Endothelial cell of umbilical vein (primary cell): ENCODE measurements around the gene LYRM9.

Source experiments
- CTCF ChIP-seq, 2 donors: IDR thresholded peaks; 1 replicate in 1 of 2; 2 replicates in 1 of 2; pipeline ENCODE4 v1.5.1; 2011; ENCODE audit warnings: low read length in 2 of 2, mild to moderate bottlenecking in 2 of 2, moderate library complexity in 2 of 2, control low read depth in 1 of 2, inconsistent platforms in 1 of 2, low read depth in 1 of 2; ENCODE audit not compliant: insufficient read depth in 1 of 2; ENCODE audit errors: extremely low read depth in 1 of 2
- FOS ChIP-seq: IDR thresholded peaks from 2 replicates; pipeline ENCODE4 v1.6.1; 2011; ENCODE audit warnings: mild to moderate bottlenecking, low read length, moderate library complexity, borderline replicate concordance; ENCODE audit not compliant: insufficient read depth
- GATA2 ChIP-seq: IDR thresholded peaks from 2 replicates; pipeline ENCODE4 v1.7.0; 2011; ENCODE audit warnings: low read depth, mild to moderate bottlenecking, moderate library complexity, mixed read lengths, low read length; ENCODE audit not compliant: insufficient read length, insufficient read depth
- MYC ChIP-seq: IDR thresholded peaks from one replicate; pipeline ENCODE4 v1.6.1; 2011; ENCODE audit warnings: mild to moderate bottlenecking, low read depth, low read length
- POLR2A ChIP-seq: IDR thresholded peaks from 2 replicates; pipeline ENCODE4 v1.6.1; 2012; ENCODE audit warnings: low read depth, mild to moderate bottlenecking, control low read depth, low read length
- POLR2AphosphoS5 ChIP-seq: IDR thresholded peaks from 2 replicates; pipeline ENCODE4 v1.6.1; 2012; ENCODE audit warnings: low read depth, mild to moderate bottlenecking, control low read depth, low read length, moderate library complexity; ENCODE audit not compliant: insufficient read depth
- TF ChIP-seq, protein P1 (sequence below): IDR thresholded peaks from 2 replicates; pipeline ENCODE4 v1.6.1; 2011; ENCODE audit not compliant: insufficient read depth, insufficient read length

DNA sequence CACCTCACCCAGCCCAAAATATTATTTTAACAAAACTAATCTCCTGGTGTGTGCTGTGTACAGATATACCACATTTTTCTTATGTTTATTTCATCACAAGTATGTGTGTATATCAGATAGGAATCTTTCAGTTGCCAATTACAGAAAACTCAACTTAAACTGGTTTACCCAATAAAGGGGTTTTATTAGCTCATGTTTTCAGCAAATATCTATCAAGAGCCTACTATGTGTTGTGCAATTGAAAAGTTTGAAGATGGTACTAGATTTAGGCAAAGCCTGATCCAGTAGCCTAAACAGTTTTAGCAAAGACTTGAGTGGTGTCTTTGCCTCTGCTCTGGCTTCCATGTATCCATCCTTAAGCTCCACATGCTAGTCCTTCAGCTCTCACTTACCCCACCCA lies 45.1 kb upstream of the LYRM9 start:
- TF ChIP-seq POLR2A (no peak), CTCF (IDR thresholded peaks at IDR 0.05; ENCODE audit: extremely low read depth in 1 of 2, insufficient read depth in 1 of 2, low read depth in 1 of 2, low read length in 2 of 2) (no peak), FOS (no peak), GATA2 (no peak), MYC (no peak), POLR2AphosphoS5 (no peak)
- TF ChIP-seq, protein P1, sequence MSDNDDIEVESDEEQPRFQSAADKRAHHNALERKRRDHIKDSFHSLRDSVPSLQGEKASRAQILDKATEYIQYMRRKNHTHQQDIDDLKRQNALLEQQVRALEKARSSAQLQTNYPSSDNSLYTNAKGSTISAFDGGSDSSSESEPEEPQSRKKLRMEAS = no peak
